ENCODE data around the gene CSNK1A1.
"Not testable (repeated sequence)": the region's sequence is repeated elsewhere in the genome, so short reads cannot be mapped to it uniquely, and the experiment has no call there.

Gene CSNK1A1

DNA sequence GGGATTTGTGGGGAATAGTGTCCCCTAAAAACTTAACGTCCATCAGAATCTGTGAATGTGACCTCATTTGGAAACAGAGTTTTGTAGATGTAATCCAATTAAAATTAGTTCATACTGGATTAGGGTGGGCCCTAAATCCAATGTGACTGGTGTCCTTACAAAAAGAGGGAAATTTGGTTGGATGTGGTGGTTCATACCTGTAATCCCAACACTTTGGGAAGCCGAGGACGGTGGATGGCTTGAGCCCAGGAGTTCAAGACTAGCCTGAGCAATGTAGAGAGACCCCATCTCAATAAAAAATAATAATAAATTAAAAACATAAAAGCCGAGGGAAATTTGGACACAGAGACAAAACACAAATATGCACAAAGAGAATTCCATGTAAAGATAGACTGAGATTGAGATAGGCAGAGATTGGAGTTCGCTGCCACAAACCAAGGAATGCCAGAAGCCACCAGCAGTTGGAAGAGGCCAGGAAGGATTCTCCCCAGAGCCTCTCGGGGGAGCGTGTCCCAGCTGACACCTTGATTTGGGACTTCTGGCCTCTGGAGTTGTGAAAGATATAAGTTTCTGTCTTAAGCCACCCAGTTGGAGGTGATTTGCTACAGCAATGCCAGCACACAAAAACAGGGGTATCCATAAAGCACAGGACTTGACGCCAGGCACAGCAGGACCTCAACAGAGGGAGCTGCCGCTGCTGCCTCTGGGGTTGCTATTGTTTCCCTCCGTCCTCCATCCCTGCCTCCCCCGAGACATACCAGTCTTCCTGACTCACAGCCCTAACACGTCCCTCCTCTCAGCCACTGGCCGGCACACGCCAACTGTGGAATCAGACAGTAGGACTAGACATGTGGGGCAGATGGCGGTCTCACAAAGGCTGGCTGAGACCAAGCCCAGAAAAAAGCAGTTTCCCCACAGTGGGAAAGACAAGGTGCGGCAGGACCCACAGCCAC is 98.3 kb downstream of the CSNK1A1 start:
- peak; percentile 51 for DNase-seq

DNA sequence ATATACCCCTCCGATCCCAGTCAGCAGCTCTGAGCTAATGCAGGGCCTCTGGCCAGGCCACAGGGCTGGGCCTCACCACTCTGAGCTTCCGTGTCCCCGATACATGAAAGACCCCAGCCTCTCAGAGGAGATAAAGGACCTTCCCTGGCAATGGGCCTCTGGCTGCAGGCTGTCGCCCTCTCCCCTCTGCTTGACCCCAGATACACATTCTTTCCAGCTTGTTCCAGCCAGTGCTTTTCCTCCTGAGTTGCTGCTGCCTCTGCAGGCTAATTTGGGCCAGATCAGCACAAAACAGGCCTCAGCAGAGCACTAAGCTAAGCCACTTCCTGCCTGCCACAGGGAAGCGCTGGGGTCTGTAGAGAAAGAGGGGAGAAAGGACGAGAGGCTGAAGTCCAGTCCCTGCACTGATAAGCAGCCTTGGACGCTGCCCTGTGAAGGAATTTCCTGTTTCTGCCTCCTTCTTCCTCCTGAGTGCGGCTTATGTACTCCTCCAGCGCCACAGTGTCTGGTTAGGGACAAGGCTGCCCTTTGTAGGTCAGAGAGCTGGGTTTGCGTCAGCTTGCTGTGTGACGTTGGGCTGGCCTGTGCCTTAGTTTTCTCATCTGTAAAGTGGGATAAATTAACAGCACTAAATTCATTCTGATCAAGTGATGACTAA is 99.1 kb downstream of the CSNK1A1 start:
- peak; percentile 62 for DNase-seq

DNA sequence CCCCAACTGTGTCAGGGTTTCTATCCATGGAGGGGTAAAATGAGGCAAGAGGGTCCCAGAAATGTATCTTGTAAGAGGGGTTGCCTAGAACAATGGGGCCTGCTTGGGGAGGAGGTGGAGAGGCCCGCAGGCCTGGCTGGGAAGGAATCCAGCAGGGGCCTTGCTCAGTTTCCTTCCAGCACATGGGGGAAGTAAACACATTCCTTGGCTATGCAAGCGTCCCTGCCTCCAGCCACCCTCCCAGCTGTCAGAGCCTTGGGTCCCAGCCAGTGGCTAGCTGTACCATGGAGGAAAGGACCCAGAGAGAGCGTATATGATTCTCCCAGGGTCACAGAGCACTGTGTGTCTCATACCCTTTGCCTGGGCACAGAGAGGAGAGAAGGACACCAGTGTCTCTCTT is 101.0 kb downstream of the CSNK1A1 start:
- DNase-seq = peak; percentile 86

DNA sequence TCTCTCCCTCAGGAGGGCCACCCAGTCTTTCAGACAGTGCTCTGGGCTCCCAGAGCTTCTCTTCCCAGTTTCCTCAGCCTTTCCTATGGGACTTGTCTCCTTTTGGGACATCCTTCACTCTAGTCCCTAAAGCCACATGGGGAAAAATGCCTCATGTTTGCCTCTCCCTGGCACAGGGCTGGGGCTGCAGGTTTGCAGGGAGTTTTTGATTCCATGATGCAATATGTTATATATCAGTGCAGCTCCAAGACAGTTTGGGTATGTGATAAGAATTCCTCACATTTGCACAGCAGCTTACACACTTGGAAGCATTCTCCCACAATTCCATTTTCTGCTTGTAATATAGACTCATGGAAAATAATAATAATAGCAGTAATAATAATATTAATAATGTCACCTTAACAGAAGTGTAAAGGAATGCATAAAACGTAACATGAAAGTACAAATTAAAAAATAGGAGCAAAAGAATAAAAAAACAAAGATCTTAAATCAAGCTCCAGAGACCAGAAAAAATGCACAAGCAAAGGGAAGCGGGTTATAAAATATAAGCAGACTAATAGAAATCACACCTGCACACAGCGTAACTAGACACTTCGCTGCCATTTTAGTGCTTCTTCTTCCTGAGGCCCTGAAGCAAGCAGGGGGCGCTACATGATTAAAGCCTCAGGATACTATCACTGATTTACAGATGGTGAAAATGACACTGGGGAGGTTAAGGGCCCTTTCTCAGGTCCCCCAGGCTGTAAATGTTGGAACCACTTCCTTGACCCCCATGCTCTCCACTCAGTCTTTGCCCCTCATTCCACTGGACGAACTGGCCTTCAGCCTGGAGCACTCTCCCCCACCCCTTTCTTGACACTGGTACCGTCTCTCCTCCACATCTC is 102.2 kb downstream of the CSNK1A1 start:
- no peak for DNase-seq

DNA sequence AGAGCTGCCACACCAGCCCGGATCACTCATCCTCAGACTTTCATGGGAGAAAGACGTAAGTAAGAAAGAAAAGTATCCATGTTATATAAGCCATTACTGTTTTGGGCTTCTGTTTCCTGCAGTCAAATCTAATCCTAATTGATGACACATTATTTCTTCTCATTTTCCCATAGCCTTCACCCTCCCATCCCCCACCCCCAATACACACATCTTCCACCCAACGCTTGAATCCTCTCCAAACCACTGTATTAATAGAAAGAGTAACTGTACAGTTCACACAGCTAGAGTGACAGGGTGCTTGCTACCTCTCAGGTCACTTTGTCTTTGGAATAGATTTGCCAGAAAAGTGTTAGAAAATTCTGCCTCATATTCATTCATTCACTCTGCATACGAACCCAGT is 102.8 kb downstream of the CSNK1A1 start:
- no peak for DNase-seq

DNA sequence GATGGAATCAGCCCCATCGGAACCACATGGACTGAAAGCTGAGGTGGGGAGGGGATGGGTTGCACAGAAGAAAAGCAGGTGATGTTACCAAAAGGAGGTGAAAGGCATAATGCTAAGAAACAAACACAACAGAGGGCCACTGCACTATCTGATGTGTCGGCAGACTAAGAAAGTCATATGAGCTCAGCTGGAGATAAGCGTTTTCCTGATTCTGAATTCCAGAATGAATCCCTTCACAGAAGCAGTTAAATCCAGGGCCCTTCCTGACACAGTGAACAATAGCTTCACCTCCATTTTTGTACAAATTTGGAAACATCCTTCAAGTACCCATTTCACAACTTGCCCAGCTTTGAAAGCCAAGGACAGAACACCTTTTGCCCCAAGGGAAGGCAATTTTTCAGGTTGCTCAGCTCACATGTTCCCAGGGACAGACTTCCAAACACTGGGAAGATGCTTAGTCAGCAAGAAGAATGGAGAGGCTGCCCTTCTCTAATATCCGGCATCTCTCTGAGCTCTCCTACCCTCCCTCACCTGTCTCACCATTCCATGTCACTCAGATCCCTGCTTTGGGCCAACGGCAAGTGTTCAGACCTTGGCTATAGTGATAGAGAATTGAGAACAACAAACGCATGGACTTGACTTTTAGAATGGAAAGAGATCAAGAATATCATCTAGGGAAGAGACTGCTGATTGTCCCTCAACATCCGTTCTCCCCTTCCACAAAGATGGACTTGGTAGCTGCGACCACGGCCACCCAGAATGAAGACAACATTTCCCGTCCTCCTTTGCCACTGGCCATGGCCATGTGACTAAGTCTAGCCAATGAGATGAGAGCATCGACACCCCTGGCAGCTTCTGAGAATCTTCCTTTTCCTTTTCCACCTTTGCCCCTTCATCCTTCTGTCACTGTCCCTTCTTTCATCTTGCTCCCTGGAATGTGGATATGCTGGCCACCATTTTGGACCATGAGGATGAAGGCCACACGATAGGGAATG is 103.6 kb downstream of the CSNK1A1 start:
- no peak for DNase-seq

DNA sequence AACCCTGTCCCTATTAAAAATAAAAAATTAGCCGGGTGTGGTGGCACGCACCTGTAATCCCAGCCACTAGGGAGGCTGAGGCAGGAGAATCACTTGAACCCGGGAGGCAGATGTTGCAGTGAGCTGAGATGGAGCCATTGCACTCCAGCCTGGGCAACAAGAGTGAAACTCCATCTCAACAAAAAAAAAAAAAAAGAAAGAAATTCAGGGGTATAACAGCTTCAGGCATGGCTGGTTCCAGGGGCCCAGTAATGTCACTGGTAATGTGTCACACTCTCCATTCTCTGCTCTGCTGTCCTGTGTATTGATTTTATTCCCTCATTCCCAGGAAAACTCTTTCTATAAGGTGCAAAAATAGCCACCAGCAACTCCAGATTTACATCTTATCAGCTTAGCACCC is 104.4 kb downstream of the CSNK1A1 start:
- DNase-seq = not testable (repeated sequence)

DNA sequence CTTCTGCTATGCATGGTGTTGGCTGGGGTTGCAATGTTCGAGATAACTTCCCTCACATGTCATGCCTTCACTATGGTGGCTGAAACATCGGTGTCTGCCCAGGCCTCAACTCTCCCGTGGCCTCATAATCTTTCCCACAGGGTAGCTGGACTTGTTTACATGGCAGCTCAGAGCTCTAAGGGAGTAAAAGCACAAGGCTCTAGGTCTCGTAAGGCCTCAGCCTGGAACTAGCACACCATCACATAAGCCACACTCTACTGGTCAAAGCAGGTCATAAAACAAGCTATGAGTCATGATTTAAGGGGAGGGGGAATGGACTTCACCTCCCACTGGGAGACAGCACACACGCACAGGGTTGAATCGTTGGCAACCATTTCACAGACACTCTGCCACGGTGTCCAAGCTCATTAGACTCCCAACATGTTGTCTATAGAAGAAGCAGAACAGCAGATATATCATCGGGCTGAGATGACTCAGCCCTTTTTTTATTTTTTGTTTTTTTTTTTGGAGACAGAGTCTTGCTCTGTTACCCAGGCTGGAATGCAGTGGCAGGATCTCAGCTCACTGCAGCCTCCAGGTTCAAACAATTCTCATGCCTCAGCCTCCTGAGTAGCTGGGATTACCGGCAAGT is 105.4 kb downstream of the CSNK1A1 start:
- no peak for DNase-seq

DNA sequence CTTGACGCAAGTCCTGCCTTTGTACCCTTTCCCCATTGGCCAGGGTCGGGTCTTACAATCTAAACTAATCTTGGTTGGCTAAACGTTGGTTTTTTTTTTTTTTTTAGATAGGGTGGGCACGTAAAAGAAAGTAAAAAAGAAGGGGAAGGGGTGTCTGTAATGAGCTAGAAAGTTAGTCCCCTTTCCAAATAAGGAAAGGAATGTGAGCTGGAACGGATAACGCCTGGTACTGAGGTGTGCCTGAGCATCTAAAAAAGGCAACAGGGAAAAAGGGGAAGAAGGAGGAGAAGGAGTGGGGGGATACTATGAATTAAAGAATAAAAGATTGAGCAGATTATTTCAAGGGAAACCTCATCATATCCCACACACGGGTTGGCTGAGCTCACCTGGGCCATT is 105.9 kb downstream of the CSNK1A1 start:
- DNase-seq = no peak

DNA sequence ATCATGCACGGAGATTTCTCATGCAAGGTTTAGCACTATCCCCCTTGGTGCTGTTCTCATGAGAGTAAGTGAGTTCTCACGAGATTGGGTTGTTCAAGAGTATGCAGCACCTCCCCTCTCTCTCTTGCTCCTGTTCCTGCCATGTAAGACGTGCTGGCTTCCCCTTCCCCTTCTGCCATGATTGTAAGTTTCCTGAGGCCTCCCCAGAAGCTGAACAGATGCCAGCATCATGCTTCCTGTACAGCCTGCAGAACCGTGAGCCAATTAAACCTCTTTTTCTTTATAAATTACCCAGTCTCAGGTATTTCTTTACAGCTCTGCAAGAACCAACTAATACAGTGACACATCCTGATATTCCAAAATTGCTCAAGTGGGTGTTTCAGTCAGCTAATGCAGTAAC is 106.8 kb downstream of the CSNK1A1 start:
- DNase-seq = not testable (repeated sequence)

DNA sequence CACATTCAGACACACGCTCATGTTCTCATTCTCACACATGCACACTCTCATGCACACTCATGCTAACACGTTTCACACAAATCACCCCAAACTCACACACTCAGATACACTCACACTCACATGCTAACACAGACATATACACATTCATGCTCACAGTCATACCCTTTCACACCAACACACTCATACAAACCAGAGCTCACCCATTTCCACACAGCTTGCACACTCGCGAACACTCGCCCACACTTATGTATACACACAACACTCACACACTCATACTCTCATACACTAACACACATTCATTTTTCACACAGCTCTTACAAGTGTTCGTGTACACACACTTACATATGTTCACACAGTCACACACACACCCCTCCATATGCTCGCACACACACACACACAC is 108.0 kb downstream of the CSNK1A1 start:
- no peak for DNase-seq

DNA sequence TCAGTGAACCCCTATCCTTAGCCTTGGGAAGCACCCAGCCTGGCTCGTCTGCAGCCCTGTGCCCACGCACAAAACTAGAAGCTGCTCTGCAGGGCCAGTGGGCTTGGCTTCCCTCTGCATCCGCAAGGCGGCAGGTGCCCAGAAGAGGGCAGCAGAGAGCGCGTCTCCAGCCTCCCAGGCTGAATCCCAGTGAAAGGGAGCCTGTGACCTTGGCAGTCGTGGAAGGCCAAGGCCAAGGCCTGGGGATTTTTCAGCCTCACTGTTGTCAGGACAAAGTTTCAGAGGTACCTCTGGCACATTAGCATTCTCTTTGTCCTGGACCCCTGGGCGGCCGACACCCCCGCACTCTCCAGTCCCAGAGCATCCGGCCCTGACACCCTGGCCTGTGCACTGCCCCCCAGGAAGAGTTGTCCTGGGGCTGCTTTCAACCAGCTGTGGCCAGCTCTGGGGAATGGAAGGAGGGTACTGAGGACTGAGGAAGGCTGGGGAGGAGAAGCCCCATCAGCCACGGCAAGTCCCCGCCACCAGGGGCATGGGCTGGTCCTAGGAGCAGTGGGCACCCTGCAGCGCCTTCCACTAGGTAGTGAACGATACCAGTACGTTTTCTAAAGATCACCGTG is 108.6 kb downstream of the CSNK1A1 start:
- peak; percentile 88 for DNase-seq

Data from right hindlimb (tissue), 1 donor.